GM13977 (cell line): Measurements from ENCODE around the gene IMPDH1.

Source experiments
- DNase-seq: peaks from one replicate; pipeline ENCODE4 v3.0.0; 2012; ENCODE audit warnings: low spot score
- CTCF ChIP-seq: IDR thresholded peaks from 2 replicates; pipeline ENCODE4 v1.5.1; 2012; ENCODE audit warnings: mild to moderate bottlenecking, control low read depth; ENCODE audit not compliant: insufficient read depth; ENCODE audit errors: extremely low read depth, missing control alignments
- in situ Hi-C: fragments of 300-500 bp; cut with MboI; formaldehyde crosslinking; loops from one replicate; pipeline ENCODE4 v1.12.0; 2022; ENCODE audit warnings: low sequenced_read_pairs, low pct_unique_long_range_greater_than_20kb, mixed read lengths, inconsistent platforms; ENCODE audit not compliant: unreplicated experiment

The IMPDH1 gene

GRCh38 chr7:128394904-128395496 is 14.8 kb downstream of the IMPDH1 start:
- no peak for TF ChIP-seq CTCF
- in situ Hi-C loops, result no loop called here
- no peak for DNase-seq

DNA sequence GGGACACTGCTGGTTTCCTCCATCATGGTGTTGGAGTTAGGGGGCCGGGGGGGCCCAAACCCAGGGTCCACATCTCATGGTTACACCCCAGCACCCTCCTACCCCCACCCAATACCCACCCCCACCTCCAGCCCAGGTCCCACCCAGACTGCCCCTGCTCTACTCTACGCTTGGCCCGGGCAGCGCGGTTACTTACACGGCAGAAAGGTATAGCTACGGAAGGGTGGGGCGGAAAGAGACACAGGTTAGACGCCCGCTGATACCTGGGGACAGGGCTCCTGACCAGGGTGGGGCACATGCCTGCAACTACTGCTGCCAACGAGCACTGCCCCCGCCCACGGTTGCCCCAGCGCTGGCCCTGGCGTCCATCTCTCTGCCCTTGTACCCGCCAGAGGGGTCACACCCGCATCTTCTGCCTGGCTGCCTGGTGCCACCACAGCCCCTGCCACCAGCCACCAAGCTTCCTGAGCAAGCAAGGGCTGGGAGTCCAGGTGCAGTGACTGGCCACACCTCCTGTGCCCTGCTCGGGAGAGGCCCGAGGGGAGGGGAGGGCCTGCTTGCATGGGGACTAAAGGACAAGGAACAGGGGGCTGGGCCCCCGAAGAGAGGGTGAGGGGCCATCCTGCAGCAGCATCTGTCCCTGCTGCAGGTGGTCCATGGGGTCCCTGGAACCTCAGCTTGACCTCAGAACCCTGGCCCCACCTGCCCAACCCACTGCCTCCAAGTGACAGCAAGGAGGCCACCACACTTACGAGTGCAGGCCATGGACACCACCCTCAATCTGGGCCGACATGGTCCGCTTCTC is 16.1 kb downstream of the IMPDH1 start:
- DNase-seq, result no peak
- in situ Hi-C loops, result no loop called here
- no peak for TF ChIP-seq CTCF

DNA sequence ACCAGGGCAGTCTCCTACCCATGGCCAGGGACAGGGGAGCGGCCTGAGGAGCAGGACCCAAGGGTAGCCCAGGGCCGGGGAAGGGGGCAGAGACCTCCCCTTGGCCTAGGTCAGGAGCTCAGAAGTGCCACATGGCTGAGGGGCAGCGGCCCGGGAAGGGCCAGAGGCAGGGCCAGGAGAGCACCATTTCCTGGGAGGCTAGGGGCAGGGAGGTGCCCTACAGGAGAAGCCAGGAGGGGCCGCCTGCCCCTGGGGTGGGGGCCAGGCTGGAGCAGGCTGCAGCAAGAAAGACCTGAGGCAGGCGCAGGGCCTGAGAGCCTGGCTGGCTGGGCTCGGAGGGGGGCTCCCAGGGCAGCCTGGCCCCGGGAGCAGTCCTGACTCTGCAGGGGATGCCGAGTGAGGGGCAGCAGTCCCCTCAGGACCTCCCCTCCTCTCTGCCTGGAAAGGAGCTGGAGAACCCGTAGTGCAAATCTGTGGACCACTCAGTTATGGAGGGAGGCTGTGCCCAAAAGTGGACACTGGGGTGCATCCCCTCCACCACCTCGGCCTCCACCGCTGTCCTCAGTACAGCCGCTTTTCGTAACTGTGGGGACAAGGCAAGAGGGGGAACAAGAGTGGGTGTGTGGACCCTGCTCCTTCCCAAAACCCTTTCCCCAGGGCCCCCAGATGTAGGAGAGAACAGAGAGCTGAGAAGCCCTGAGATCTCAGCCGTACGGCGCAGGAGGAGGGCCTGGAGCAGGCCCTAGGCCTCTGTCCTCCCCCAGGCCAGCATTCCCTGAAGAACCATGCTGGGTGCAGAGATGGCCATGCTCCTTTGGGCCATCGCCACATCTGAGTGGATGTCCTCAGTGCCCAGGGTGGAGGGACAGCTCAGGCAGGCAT is 17.1 kb downstream of the IMPDH1 start:
- TF ChIP-seq CTCF, result no peak
- in situ Hi-C loops, result no loop called here
- no peak for DNase-seq

DNA sequence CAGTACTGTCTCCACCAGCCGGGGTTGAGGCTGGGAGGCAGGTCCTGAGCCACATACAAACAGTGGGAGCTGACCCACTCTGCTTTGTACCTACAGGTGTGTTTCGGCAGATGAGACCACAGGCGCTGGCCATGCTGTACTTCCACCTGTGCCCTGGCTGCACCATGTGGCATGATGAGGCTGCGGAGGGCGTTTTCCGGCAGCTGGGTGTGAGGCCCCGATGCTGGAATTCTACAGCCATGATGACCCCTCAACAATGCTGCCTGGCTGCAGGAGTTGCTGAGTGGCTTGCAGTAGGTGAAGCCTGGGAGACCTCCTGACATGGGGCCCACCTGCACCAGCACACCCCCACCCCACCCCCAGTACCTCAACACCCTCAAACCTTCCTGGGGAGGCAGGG is 18.0 kb downstream of the IMPDH1 start:
- TF ChIP-seq CTCF, result no peak
- in situ Hi-C loops, result no loop called here
- DNase-seq, result no peak

- no peak for TF ChIP-seq CTCF
- in situ Hi-C loops, result no loop called here
- no peak for DNase-seq
Measured at GRCh38 chr7:128390871-128391565, 18.8 kb downstream of the IMPDH1 start.
